RWPE2 (cell line): ENCODE measurements around the gene HMGCLL1.

Experiments
- ATAC-seq: fragments of 200-7000 bp; cut with Tn5 transposase; 3 replicates; pipeline ENCODE4 v1.9.1; 2021; ENCODE audit warnings: low read depth
- DNase-seq: peaks from one replicate; pipeline ENCODE4 v3.0.0-alpha.2; 2020; ENCODE audit warnings: low spot score
- H3K27ac ChIP-seq: fragments of 450-650 bp; 2 replicates; pipeline ENCODE4 v1.5.1; 2017; ENCODE audit warnings: mild to moderate bottlenecking; ENCODE audit not compliant: poor library complexity, severe bottlenecking
- H3K27me3 ChIP-seq: fragments of 250-450 bp; sonication (Bioruptor Pico); 2 replicates; pipeline ENCODE4 v1.5.1; 2021; ENCODE audit warnings: mild to moderate bottlenecking, moderate library complexity; ENCODE audit not compliant: insufficient read depth, poor library complexity, severe bottlenecking
- H3K36me3 ChIP-seq: fragments of 250-450 bp; sonication (Bioruptor Pico); 2 replicates; pipeline ENCODE4 v1.5.1; 2020; ENCODE audit warnings: low read depth, mild to moderate bottlenecking, moderate library complexity
- H3K4me1 ChIP-seq: fragments of 250-450 bp; sonication (Bioruptor Pico); 2 replicates; pipeline ENCODE4 v1.5.1; 2021; ENCODE audit warnings: mild to moderate bottlenecking, moderate library complexity; ENCODE audit not compliant: insufficient read depth, poor library complexity, severe bottlenecking
- H3K4me3 ChIP-seq: fragments of 250-450 bp; sonication (Bioruptor Pico); 2 replicates; pipeline ENCODE4 v1.5.1; 2021; ENCODE audit warnings: mild to moderate bottlenecking, moderate library complexity; ENCODE audit not compliant: severe bottlenecking
- H3K9me3 ChIP-seq: fragments of 250-450 bp; sonication (Bioruptor Pico); 2 replicates; pipeline ENCODE4 v1.5.1; 2021; ENCODE audit warnings: mild to moderate bottlenecking, moderate library complexity; ENCODE audit not compliant: severe bottlenecking
- CTCF ChIP-seq: fragments of 450-650 bp; IDR thresholded peaks from one replicate; pipeline ENCODE4 v1.5.1; 2017; ENCODE audit warnings: mild to moderate bottlenecking, moderate library complexity; ENCODE audit not compliant: poor library complexity, severe bottlenecking

The HMGCLL1 gene

GRCh38 chr6:55490871-55491270 lies 88.1 kb downstream of the HMGCLL1 start:
- Histone ChIP-seq H3K4me1 (peaks cover 12% of the 10 kb centered on the region), H3K27ac (no peak overlapping the region), H3K4me3 (no peak overlapping the region), H3K9me3 (no peaks in the 10 kb centered on the region), H3K36me3 (no peaks in the 10 kb centered on the region), H3K27me3 (no peaks in the 10 kb centered on the region)
- TF ChIP-seq CTCF, result no peak
- no peak for ATAC-seq
- DNase-seq, result no peak

- ATAC-seq (no peak), DNase-seq (no peak)
- no peak for TF ChIP-seq CTCF
- H3K4me1 ChIP-seq, result peaks cover 5% of the 10 kb centered on the region
- H3K4me3 ChIP-seq, result no peak overlapping the region
- no peaks in the 10 kb centered on the region for H3K36me3 ChIP-seq
- H3K9me3 ChIP-seq, result no peaks in the 10 kb centered on the region
- no peaks in the 10 kb centered on the region for H3K27me3 ChIP-seq
- H3K27ac ChIP-seq, result no peak overlapping the region
Observed at GRCh38 chr6:55474382-55474781, 104.6 kb downstream of the HMGCLL1 start.

- Histone ChIP-seq H3K4me3 (no peak overlapping the region), H3K36me3 (no peaks in the 10 kb centered on the region), H3K27me3 (no peaks in the 10 kb centered on the region), H3K4me1 (peaks cover 5% of the 10 kb centered on the region), H3K27ac (no peak overlapping the region), H3K9me3 (no peaks in the 10 kb centered on the region)
- TF ChIP-seq CTCF, result no peak
- DNase-seq (no peak), ATAC-seq (no peak)
Observed at GRCh38 chr6:55473722-55474121, 105.3 kb downstream of the HMGCLL1 start.

GRCh38 chr6:55469951-55470366 lies 109.0 kb downstream of the HMGCLL1 start:
- H3K4me3 ChIP-seq, result no peak overlapping the region
- H3K36me3 ChIP-seq, result no peaks in the 10 kb centered on the region
- no peak overlapping the region for H3K27ac ChIP-seq
- no peak for TF ChIP-seq CTCF
- DNase-seq, result no peak
- peaks cover 3% of the 10 kb centered on the region for H3K9me3 ChIP-seq
- ATAC-seq, result no peak
- H3K4me1 ChIP-seq, result peaks cover 5% of the 10 kb centered on the region
- no peaks in the 10 kb centered on the region for H3K27me3 ChIP-seq

- Histone ChIP-seq H3K4me1 (no peaks in the 10 kb centered on the region), H3K36me3 (no peaks in the 10 kb centered on the region), H3K9me3 (no peaks in the 10 kb centered on the region), H3K27ac (no peak overlapping the region), H3K4me3 (no peak overlapping the region), H3K27me3 (no peaks in the 10 kb centered on the region)
- DNase-seq (no peak), ATAC-seq (no peak)
- no peak for TF ChIP-seq CTCF
Observed at GRCh38 chr6:55456016-55456415, 123.0 kb downstream of the HMGCLL1 start.
